Measurements from ENCODE around the gene MED15. TPM values are rescaled to one million over a fixed set of nuclear protein-coding genes. Genes with fewer than 3 reads are reported as not detected.

Gene MED15
- total and polyA plus RNA-seq, 3 experiments from 2014 or later, result 98.0 to 120 (median 106) TPM

DNA sequence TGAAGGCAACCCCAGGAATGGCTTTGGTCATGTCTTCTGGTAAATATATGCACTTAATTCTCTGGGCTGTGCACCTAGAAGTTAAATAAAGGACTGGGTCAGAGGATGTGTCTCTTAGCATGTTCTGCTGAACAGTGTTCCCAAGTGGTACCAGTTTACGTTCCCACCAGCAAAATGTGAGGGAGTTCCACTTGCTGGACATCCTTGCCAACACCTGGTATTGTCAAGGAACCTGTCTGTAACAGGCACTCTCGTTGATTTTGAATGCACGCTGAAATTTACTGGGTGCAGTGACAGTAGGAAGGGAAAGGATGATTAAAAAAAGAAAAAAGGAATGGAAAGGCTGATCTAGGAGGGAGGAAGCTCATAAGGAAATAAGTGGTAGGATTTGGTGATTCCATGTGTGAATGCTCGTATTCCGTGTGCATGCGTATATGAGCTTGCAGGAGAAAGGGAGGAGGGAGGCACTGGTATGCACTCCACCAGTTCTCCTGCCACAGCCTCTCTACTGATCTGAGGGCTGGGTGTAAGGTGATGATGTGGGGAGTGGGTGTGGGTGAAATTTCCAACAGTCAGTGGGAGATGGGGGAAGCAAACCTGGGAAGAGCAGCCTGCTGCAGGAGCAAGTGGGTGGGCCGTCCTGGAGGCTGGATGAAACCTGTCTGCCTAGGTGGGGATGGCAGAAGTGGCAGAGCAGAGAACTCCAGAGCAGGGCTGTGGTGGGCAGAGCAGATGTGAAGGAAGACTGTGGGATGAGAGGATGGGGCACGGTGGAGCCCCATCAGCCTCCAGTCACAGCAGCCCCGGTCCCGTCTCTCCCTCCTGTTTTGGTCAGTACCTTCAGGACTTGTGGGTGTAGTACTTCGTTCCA, 15.0 kb downstream of the MED15 start:
- Histone ChIP-seq H3K9me3 (ENCODE audit: low read length) (no peaks in the 10 kb centered on the region), H3K27ac (ENCODE audit: low read depth, low read length) (peak overlapping the region; percentile 74), H3K4me1 (ENCODE audit: insufficient read depth, low read length) (peaks cover 66% of the 10 kb centered on the region), H3K36me3 (ENCODE audit: insufficient read depth, low read length) (peaks cover 21% of the 10 kb centered on the region), H3K4me3 (ENCODE audit: low read length) (no peak overlapping the region), H3K27me3 (ENCODE audit: insufficient read depth, low read length, poor library complexity, severe bottlenecking) (no peaks in the 10 kb centered on the region)
- Mint-ChIP-seq H3K27me3 (no peaks in the 10 kb centered on the region), H3K36me3 (peaks cover 0 to 62% (median 24%) of the 10 kb centered on the region in 3 donors), H3K27ac (peak overlapping the region; percentile 18 to 95 (median 86)), H3K4me1 (peaks cover 74 to 84% (median 80%) of the 10 kb centered on the region in 3 donors), H3K9me3 (no peaks in the 10 kb centered on the region), H3K4me3 (peak overlapping the region; percentile 33 to 67 (median 59))
- POLR2A ChIA-PET, result interaction anchor here (1.7 kb wide), 1 partner anchor 35 kb away, joined by 6 read pairs; no protein-coding TSS in a partner anchor
- peak in 1 of 5 donors; percentile 15 for DNase-seq
- CTCF ChIA-PET, result no interaction called here

DNA sequence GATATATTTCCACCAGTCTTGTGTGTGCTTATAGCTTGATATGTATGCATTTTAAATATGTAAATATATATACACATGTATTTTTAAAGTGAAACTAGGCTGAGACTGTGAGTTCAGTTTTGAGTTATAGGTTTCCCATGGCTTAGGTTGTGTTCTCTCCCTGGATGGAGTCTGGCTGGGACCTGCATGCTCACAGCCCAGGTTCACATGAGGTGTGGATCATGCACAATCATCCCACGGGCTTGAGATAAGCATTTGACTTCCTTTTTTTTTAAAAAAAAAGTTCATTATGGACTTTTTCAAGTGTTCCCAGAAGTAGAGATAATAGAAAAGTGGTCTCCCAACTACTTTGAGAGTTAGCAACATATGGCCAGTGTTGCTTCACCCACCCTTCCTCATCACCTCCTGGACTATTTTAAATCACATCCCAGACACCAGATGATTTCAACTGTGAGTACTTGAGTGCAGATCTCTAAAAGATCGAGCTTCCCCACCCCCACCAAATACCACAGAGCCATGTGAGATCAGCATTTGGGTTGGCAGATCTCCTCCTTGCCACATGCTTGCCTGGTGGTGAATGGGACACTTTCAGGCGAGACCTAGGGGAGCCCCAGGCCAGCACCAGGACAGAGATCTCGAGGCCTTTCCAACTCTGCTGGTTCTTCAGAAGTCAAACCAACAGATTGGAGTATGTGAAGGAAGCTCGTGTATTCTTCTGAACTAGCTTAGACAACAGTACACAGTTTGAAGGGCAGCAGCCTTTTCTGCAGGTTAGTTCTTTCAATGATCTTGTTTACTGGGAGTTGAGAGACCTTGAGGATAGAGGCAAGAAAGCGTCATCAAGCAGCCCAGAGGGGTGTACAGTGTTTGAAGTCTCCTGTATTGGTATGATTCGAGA, 15.9 kb downstream of the MED15 start:
- H3K27me3 Mint-ChIP-seq, result no peaks in the 10 kb centered on the region
- ChIA-PET CTCF (interaction anchor here (0.8 to 2.3 kb wide), 4 partner anchors 29 to 50 kb away, joined by 3 to 6 read pairs (median 3); no protein-coding TSS in a partner anchor), POLR2A (interaction anchor here (1.0 to 1.7 kb wide), 2 partner anchors 16 to 34 kb away, joined by 3 to 6 read pairs; partner anchors contain the start of gene MED15)
- H3K4me3 Mint-ChIP-seq, result peak overlapping the region in 6 of 7 donors; percentile 52 to 68 (median 56)
- peaks cover 56% of the 10 kb centered on the region for H3K4me1 ChIP-seq (ENCODE audit: insufficient read depth, low read length)
- no peaks in the 10 kb centered on the region for H3K9me3 ChIP-seq (ENCODE audit: low read length)
- H3K4me3 ChIP-seq (ENCODE audit: low read length), result peak overlapping the region; percentile 22
- H3K4me1 Mint-ChIP-seq, result peaks cover 68 to 81% (median 77%) of the 10 kb centered on the region in 3 donors
- no peaks in the 10 kb centered on the region for H3K27me3 ChIP-seq (ENCODE audit: insufficient read depth, low read length, poor library complexity, severe bottlenecking)
- no peaks in the 10 kb centered on the region for H3K9me3 Mint-ChIP-seq
- H3K27ac ChIP-seq (ENCODE audit: low read depth, low read length), result peak overlapping the region; percentile 74
- peak overlapping the region; percentile 18 to 95 (median 88) for H3K27ac Mint-ChIP-seq
- peak in 2 of 5 donors; percentile 26 to 33 for DNase-seq
- H3K36me3 ChIP-seq (ENCODE audit: insufficient read depth, low read length), result peaks cover 27% of the 10 kb centered on the region
- H3K36me3 Mint-ChIP-seq, result peaks cover 0 to 62% (median 26%) of the 10 kb centered on the region in 3 donors

DNA sequence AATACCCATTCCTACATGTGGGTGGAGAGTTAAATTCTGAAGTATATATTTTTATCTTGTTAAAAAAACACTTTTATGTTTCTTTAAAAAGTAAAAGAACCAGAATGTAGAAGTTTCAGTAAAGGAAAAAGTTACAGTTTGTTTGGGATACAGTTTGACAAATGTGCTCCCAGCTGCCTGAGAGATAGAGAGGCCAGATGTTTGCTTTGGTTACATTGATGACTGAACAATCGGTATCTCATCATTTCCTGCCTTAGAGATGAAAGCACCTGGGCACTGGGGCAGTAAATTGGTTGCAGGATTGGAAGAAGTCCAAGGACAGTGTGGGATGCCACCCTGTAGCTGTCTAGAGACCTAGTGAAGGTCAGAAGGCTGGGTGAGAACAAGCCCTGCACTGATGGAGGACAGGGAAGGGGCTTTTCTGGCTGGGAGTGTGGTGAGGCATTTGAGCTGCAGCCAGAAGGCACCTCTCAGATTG, 16.6 kb downstream of the MED15 start:
- CTCF ChIA-PET, result interaction anchor here (0.7 to 2.3 kb wide), 5 partner anchors 28 to 49 kb away, joined by 3 to 6 read pairs (median 3); no protein-coding TSS in a partner anchor
- peak in 3 of 5 donors; percentile 25 to 51 (median 49) for DNase-seq
- peaks cover 61 to 81% (median 76%) of the 10 kb centered on the region in 3 donors for H3K4me1 Mint-ChIP-seq
- Histone ChIP-seq H3K4me3 (ENCODE audit: low read length) (peak overlapping the region; percentile 22), H3K27me3 (ENCODE audit: insufficient read depth, low read length, poor library complexity, severe bottlenecking) (no peaks in the 10 kb centered on the region), H3K4me1 (ENCODE audit: insufficient read depth, low read length) (peaks cover 60% of the 10 kb centered on the region), H3K36me3 (ENCODE audit: insufficient read depth, low read length) (peaks cover 32% of the 10 kb centered on the region), H3K27ac (ENCODE audit: low read depth, low read length) (peak overlapping the region; percentile 74), H3K9me3 (ENCODE audit: low read length) (no peaks in the 10 kb centered on the region)
- peak overlapping the region in 6 of 7 donors; percentile 52 to 69 (median 60) for H3K4me3 Mint-ChIP-seq
- H3K36me3 Mint-ChIP-seq, result peaks cover 0 to 64% (median 24%) of the 10 kb centered on the region in 3 donors
- no peaks in the 10 kb centered on the region for H3K9me3 Mint-ChIP-seq
- POLR2A ChIA-PET, result interaction anchor here (1.0 to 1.7 kb wide), 3 partner anchors 12 to 33 kb away, joined by 3 to 6 read pairs (median 4); partner anchors contain the start of gene MED15
- no peaks in the 10 kb centered on the region for H3K27me3 Mint-ChIP-seq
- peak overlapping the region; percentile 18 to 95 (median 86) for H3K27ac Mint-ChIP-seq

DNA sequence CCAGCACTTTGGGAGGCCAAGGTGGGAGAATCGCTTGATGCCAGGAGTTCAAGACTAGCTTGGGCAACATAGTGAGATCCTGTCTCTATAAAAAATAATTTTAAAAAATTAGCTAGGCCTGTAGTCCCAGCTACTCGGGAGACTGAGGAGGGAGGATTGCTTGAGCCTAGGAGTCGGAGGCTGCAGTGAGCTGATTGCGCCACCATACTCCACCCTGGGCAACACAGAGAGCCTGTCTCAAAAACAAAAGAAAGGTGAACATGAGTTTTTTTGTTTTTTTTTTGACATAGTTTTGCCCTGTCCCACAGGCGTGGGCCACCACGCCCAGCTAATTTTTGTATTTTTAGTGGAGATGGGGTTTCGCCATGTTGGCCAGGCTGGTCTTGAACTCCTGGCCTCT, 17.6 kb downstream of the MED15 start:
- H3K36me3 ChIP-seq (ENCODE audit: insufficient read depth, low read length), result peaks cover 28% of the 10 kb centered on the region
- H3K36me3 Mint-ChIP-seq, result peaks cover 0 to 55% (median 24%) of the 10 kb centered on the region in 3 donors
- POLR2A ChIA-PET, result interaction anchor here (0.7 to 1.4 kb wide), 2 partner anchors 13 to 41 kb away, joined by 3 to 4 read pairs; no protein-coding TSS in a partner anchor

DNA sequence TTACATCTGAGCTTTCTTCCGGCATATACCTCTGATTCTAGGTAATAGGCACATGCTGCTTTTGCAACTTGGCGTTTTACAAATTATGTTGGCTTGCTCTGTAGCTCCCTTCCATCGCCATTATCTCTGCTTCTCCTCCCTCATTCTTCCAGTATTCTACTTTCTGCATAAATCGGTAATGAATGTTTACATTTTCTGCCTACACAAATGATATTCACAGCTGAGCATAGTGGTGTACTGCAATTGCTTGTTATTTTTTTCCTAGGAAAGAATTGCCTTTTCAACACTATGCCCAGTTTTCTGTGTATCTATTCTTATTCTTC, 18.9 kb downstream of the MED15 start:
- Mint-ChIP-seq H3K27me3 (no peaks in the 10 kb centered on the region), H3K4me3 (no peak overlapping the region), H3K4me1 (peaks cover 52 to 77% (median 69%) of the 10 kb centered on the region in 3 donors), H3K9me3 (no peaks in the 10 kb centered on the region), H3K27ac (peak overlapping the region in 7 of 8 donors; percentile 15 to 93 (median 54)), H3K36me3 (peaks cover 0 to 57% (median 20%) of the 10 kb centered on the region in 3 donors)
- no peak for DNase-seq
- Histone ChIP-seq H3K4me3 (ENCODE audit: low read length) (no peak overlapping the region), H3K27me3 (ENCODE audit: insufficient read depth, low read length, poor library complexity, severe bottlenecking) (no peaks in the 10 kb centered on the region), H3K36me3 (ENCODE audit: insufficient read depth, low read length) (peaks cover 24% of the 10 kb centered on the region), H3K4me1 (ENCODE audit: insufficient read depth, low read length) (peaks cover 65% of the 10 kb centered on the region), H3K9me3 (ENCODE audit: low read length) (no peaks in the 10 kb centered on the region), H3K27ac (ENCODE audit: low read depth, low read length) (peak overlapping the region; percentile 36)
- ChIA-PET CTCF (interaction anchor here (0.7 to 2.2 kb wide), 5 partner anchors 11 to 108 kb away, joined by 3 to 9 read pairs (median 3); no protein-coding TSS in a partner anchor), POLR2A (interaction anchor here (1.9 kb wide), 1 partner anchor 23 kb away, joined by 5 read pairs; no protein-coding TSS in a partner anchor)

More for the DNA sequence above, 17.6 kb downstream of the MED15 start:
- peak in 1 of 5 donors; percentile 16 for DNase-seq
- CTCF ChIA-PET, result interaction anchor here (0.6 to 2.3 kb wide), 5 partner anchors 10 to 48 kb away, joined by 3 to 6 read pairs (median 3); no protein-coding TSS in a partner anchor
- Histone ChIP-seq H3K27ac (ENCODE audit: low read depth, low read length) (no peak overlapping the region), H3K4me1 (ENCODE audit: insufficient read depth, low read length) (peaks cover 55% of the 10 kb centered on the region), H3K9me3 (ENCODE audit: low read length) (no peaks in the 10 kb centered on the region), H3K4me3 (ENCODE audit: low read length) (no peak overlapping the region), H3K27me3 (ENCODE audit: insufficient read depth, low read length, poor library complexity, severe bottlenecking) (no peaks in the 10 kb centered on the region)
- Mint-ChIP-seq H3K27ac (peak overlapping the region in 5 of 8 donors; percentile 52 to 95 (median 80)), H3K4me3 (peak overlapping the region in 3 of 7 donors; percentile 6 to 60 (median 20)), H3K27me3 (no peaks in the 10 kb centered on the region), H3K9me3 (no peaks in the 10 kb centered on the region), H3K4me1 (peaks cover 53 to 73% (median 68%) of the 10 kb centered on the region in 3 donors)

DNA sequence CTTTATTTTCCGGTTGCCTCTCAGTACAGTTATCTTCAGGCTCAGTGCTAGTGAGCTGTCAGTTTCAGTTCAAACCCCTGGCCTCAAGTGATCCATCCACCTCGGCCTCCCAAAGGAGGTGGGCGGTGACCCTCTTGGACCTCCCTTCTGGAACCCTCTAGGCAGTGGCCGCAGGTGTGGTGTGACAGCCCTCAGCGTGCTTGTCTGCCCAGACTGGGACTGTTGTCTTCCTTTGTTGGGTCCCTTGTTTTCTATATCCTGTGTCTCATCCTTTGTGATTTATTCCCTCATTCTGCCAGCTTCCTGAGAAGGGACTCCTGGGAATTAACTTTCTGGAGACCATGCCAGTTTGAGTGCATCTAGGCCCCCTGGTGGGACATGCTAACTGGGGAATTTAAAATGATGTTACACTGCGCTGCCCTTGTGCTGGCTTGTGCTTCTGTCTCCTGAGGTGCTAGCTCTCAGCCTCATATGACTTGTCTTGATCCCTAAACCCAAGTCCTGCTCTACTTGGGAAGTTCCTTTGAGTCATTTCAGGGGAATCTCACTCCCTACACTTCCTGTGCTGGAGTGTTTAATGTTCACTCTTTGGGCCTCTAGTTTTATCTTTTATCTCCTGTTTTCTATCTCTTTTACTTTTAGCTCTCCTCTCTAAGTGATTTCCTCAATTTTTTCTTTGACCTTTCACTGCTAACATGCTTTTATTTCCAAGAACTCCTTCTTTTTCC, 19.4 kb downstream of the MED15 start:
- Mint-ChIP-seq H3K4me1 (peaks cover 57 to 81% (median 74%) of the 10 kb centered on the region in 3 donors), H3K4me3 (peak overlapping the region in 2 of 7 donors; percentile 3 to 42), H3K36me3 (peaks cover 0 to 62% (median 20%) of the 10 kb centered on the region in 3 donors), H3K27me3 (no peaks in the 10 kb centered on the region), H3K9me3 (no peaks in the 10 kb centered on the region), H3K27ac (peak overlapping the region; percentile 8 to 84 (median 56))
- peaks cover 69% of the 10 kb centered on the region for H3K4me1 ChIP-seq (ENCODE audit: insufficient read depth, low read length)
- ChIA-PET POLR2A (interaction anchor here (1.9 kb wide), 1 partner anchor 23 kb away, joined by 5 read pairs; no protein-coding TSS in a partner anchor), CTCF (interaction anchor here (0.8 to 2.2 kb wide), 5 partner anchors 11 to 109 kb away, joined by 3 to 9 read pairs (median 3); no protein-coding TSS in a partner anchor)
- peak in 1 of 5 donors; percentile 27 for DNase-seq
- H3K9me3 ChIP-seq (ENCODE audit: low read length), result no peaks in the 10 kb centered on the region
- no peak overlapping the region for H3K4me3 ChIP-seq (ENCODE audit: low read length)
- peak overlapping the region; percentile 36 for H3K27ac ChIP-seq (ENCODE audit: low read depth, low read length)
- no peaks in the 10 kb centered on the region for H3K27me3 ChIP-seq (ENCODE audit: insufficient read depth, low read length, poor library complexity, severe bottlenecking)
- peaks cover 23% of the 10 kb centered on the region for H3K36me3 ChIP-seq (ENCODE audit: insufficient read depth, low read length)
